Keratinocyte (primary cell): ENCODE data around the gene DAPK3. TPM values are rescaled to one million over a fixed set of nuclear protein-coding genes. Genes with fewer than 3 reads are reported as not detected.

Source experiments
- DNase-seq: peaks from one replicate; pipeline ENCODE4 v3.0.0-alpha.2; 2011; ENCODE audit warnings: low read depth, missing footprints, low spot score
- FAIRE-seq: peaks from 2 replicates; lab custom pipeline; 2011; peaks lifted over from hg19 to GRCh38; lab: Jason Lieb, UNC
- H2AFZ ChIP-seq: 2 replicates; pipeline ENCODE4 v1.6.0; 2012; ENCODE audit warnings: low read length, control low read depth, inconsistent platforms; ENCODE audit not compliant: control insufficient read depth
- H3K27ac ChIP-seq: 2 replicates; pipeline ENCODE4 v1.5.1; 2011; ENCODE audit warnings: low read length; ENCODE audit not compliant: control insufficient read depth, insufficient read depth
- H3K27me3 ChIP-seq: 3 replicates; pipeline ENCODE4 v1.6.0; 2011; ENCODE audit warnings: low read length; ENCODE audit not compliant: control insufficient read depth, insufficient read depth; ENCODE audit errors: extremely low read depth
- H3K36me3 ChIP-seq, 2 experiments: 2 replicates in 1 of 2; 3 replicates in 1 of 2; pipeline ENCODE4 v1.5.1; 2011; ENCODE audit warnings: low read length in 2 of 2, mild to moderate bottlenecking in 1 of 2; ENCODE audit not compliant: control insufficient read depth in 2 of 2, insufficient read depth in 2 of 2; ENCODE audit errors: extremely low read depth in 1 of 2
- H3K4me1 ChIP-seq: 3 replicates; pipeline ENCODE4 v1.5.1; 2011; ENCODE audit warnings: low read length; ENCODE audit not compliant: control insufficient read depth, insufficient read depth; ENCODE audit errors: extremely low read depth
- H3K4me2 ChIP-seq: 3 replicates; pipeline ENCODE4 v1.6.0; 2011; ENCODE audit warnings: low read depth, low read length; ENCODE audit not compliant: control insufficient read depth, insufficient read depth; ENCODE audit errors: extremely low read depth
- H3K4me3 ChIP-seq, 3 experiments: fragments of 200-600 bp in 1 of 3; sonication (generic) in 1 of 3; 2 replicates in 2 of 3; 3 replicates in 1 of 3; pipeline ENCODE4 v1.5.1; 2011 to 2016; ENCODE audit warnings: low read length in 3 of 3, mild to moderate bottlenecking in 3 of 3, control low read depth in 2 of 3, inconsistent platforms in 1 of 3, low read depth in 1 of 3, mixed read lengths in 1 of 3, mixed run types in 1 of 3, moderate library complexity in 1 of 3; ENCODE audit not compliant: control insufficient read depth in 2 of 3, insufficient read depth in 2 of 3; ENCODE audit errors: extremely low read depth in 1 of 3
- H3K79me2 ChIP-seq: 2 replicates; pipeline ENCODE4 v1.6.0; 2012; ENCODE audit warnings: low read length; ENCODE audit not compliant: control insufficient read depth, insufficient read depth
- H3K9ac ChIP-seq: 3 replicates; pipeline ENCODE4 v1.6.0; 2011; ENCODE audit warnings: low read length; ENCODE audit not compliant: control insufficient read depth, insufficient read depth; ENCODE audit errors: extremely low read depth
- H3K9me1 ChIP-seq: 3 replicates; pipeline ENCODE4 v1.6.0; 2011; ENCODE audit warnings: low read length; ENCODE audit not compliant: control insufficient read depth, insufficient read depth; ENCODE audit errors: extremely low read depth
- H3K9me3 ChIP-seq: 2 replicates; pipeline ENCODE4 v1.5.1; 2012; ENCODE audit warnings: low read depth, low read length; ENCODE audit not compliant: control insufficient read depth
- H4K20me1 ChIP-seq: 3 replicates; pipeline ENCODE4 v1.6.0; 2011; ENCODE audit warnings: low read length; ENCODE audit not compliant: control insufficient read depth, insufficient read depth; ENCODE audit errors: extremely low read depth
- EZH2 ChIP-seq: IDR thresholded peaks from one replicate; pipeline ENCODE4 v1.6.1; 2012; ENCODE audit warnings: inconsistent platforms, mild to moderate bottlenecking, low read length, moderate library complexity
- dilution Hi-C: fragments of 300-500 bp; cut with MboI; formaldehyde crosslinking; loops from one replicate; pipeline ENCODE4 v1.7.0; 2020; ENCODE audit warnings: low sequenced_read_pairs; ENCODE audit not compliant: extremely low pct_ligation_motif_present
- polyA minus RNA-seq, 3 experiments: library from RNA; depleted of rRNA, polyadenylated mRNA; stranded (reverse); fragments of >200 nt; gene quantifications; 1 replicate in 1 of 3; 2 replicates in 1 of 3; 3 replicates in 1 of 3; pipeline ENCODE4 v1.2.3, GENCODE V29; 2011
- polyA plus RNA-seq, 5 experiments: library from polyadenylated mRNA; depleted of rRNA in 3 of 5; stranded (reverse) in 3 of 5; stranded (forward) in 1 of 5; unstranded in 1 of 5; fragments of >200 nt; gene quantifications; 1 replicate in 1 of 5; 2 replicates in 3 of 5; 3 replicates in 1 of 5; pipeline versions ENCODE4 v1.2.1 to v1.2.3, GENCODE V29; 2011 to 2012; ENCODE audit warnings: missing spikeins in 2 of 5, low read depth in 1 of 5, low replicate concordance in 1 of 5
- TF ChIP-seq, protein P1 (sequence below), 3 experiments: IDR thresholded peaks in 1 of 3; conservative IDR thresholded peaks in 1 of 3; optimal IDR thresholded peaks in 1 of 3; 2 replicates in 2 of 3; 3 replicates in 1 of 3; pipeline versions ENCODE3 to v1.5.1; 2011; ENCODE audit warnings: low read length in 3 of 3, mild to moderate bottlenecking in 3 of 3, moderate library complexity in 2 of 3, control low read depth in 1 of 3, inconsistent platforms in 1 of 3; ENCODE audit not compliant: insufficient read depth in 2 of 3; ENCODE audit errors: extremely low read depth in 1 of 3

DAPK3 gene
- polyA plus RNA-seq (57.3 to 94.7 TPM (median 60.8 TPM) in 3 replicates), polyA minus RNA-seq (48.0 to 162 TPM (median 77.5 TPM) in 3 replicates)
- 89.3 TPM for polyA plus RNA-seq (2011; ENCODE audit: low read depth)
- polyA plus RNA-seq (2011; cell fraction: cytosol; rRNA removed), result 60.2 and 106 TPM in 2 replicates
- polyA plus RNA-seq (2011; cell fraction: nucleus; rRNA removed), result 129 and 173 TPM in 2 replicates
- 70.8 and 89.7 TPM in 2 replicates for polyA plus RNA-seq (2012; ENCODE audit: low replicate concordance)
- polyA minus RNA-seq (2011; cell fraction: cytosol; rRNA and poly(A)+ RNA removed), result 104 TPM
- 78.9 and 95.9 TPM in 2 replicates for polyA minus RNA-seq (2011; cell fraction: nucleus; rRNA and poly(A)+ RNA removed)

DNA sequence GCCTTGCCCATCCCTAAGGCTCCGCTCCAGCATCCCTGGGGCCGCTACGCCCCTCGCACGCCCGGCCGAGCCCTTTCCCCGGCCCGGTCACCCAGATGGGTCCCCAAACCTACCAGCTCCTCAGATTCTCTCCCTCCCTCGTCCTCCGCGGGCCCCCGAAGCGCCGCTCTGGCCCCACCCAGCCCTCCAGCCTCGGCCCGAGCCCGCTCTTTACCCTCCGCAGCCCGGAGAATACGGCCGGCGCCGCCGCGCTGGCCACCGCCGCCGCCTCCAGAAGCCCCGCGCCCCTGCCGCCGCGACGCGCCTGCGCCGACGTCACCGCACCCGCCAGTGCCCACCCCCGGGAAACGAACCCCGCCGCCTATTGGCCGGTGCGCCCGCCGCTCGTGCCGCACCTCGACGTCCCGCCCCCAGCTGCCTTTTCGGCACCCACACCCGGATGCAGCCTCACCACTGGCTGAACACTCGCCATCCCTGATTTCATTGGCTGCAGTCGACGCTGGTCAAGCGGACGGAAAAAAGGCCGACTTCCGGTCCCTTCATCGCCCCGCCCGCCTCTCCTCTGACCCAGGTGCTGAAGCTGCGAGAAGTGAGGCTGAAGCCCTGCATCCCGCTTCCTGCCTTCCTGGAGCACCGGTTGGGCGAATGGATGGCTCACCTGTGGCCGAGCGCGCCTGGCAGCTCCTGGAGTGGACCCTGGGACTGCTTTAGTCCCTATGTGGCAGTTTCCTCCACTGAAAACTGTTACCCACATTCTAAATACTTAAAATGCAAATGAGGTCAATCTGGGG, at the start of gene DAPK3:
TSS of gene DAPK3 (minus strand) at position 292 of the 791 bp plus-strand sequence. CDS start 1,364 bp downstream, outside the sequence.
- DNase-seq (peak; percentile 83), FAIRE-seq (peak; percentile 36)
- H3K4me2 ChIP-seq, result peak within 1 kb of the TSS; percentile 95
- TF ChIP-seq, protein P1, sequence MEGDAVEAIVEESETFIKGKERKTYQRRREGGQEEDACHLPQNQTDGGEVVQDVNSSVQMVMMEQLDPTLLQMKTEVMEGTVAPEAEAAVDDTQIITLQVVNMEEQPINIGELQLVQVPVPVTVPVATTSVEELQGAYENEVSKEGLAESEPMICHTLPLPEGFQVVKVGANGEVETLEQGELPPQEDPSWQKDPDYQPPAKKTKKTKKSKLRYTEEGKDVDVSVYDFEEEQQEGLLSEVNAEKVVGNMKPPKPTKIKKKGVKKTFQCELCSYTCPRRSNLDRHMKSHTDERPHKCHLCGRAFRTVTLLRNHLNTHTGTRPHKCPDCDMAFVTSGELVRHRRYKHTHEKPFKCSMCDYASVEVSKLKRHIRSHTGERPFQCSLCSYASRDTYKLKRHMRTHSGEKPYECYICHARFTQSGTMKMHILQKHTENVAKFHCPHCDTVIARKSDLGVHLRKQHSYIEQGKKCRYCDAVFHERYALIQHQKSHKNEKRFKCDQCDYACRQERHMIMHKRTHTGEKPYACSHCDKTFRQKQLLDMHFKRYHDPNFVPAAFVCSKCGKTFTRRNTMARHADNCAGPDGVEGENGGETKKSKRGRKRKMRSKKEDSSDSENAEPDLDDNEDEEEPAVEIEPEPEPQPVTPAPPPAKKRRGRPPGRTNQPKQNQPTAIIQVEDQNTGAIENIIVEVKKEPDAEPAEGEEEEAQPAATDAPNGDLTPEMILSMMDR (optimal IDR thresholded peaks at IDR 0.05 in 1 of 3, IDR thresholded peaks at IDR 0.05 in 1 of 3, conservative IDR thresholded peaks at IDR 0.05 in 1 of 3; ENCODE audit: extremely low read depth in 1 of 3, insufficient read depth in 2 of 3, low read length in 3 of 3), result no peak
- no peak for TF ChIP-seq EZH2
- peaks cover 26 to 27% of the 10 kb centered on the region in 2 experiments for H3K36me3 ChIP-seq
- no peaks in the 10 kb centered on the region for H3K27me3 ChIP-seq
- peak within 1 kb of the TSS; percentile 79 to 94 (median 93) for H3K4me3 ChIP-seq
- dilution Hi-C loops, result no loop called here
- H4K20me1 ChIP-seq, result peaks cover 37% of the 10 kb centered on the region
- no peak within 1 kb of the TSS for H2AFZ ChIP-seq
- peaks cover 43% of the 10 kb centered on the region for H3K79me2 ChIP-seq
- H3K9ac ChIP-seq, result peak within 1 kb of the TSS; percentile 85
- peak within 1 kb of the TSS; percentile 94 for H3K27ac ChIP-seq
- H3K9me1 ChIP-seq, result no peaks in the 10 kb centered on the region
- H3K9me3 ChIP-seq, result no peaks in the 10 kb centered on the region
- H3K4me1 ChIP-seq, result peaks cover 22% of the 10 kb centered on the region

DNA sequence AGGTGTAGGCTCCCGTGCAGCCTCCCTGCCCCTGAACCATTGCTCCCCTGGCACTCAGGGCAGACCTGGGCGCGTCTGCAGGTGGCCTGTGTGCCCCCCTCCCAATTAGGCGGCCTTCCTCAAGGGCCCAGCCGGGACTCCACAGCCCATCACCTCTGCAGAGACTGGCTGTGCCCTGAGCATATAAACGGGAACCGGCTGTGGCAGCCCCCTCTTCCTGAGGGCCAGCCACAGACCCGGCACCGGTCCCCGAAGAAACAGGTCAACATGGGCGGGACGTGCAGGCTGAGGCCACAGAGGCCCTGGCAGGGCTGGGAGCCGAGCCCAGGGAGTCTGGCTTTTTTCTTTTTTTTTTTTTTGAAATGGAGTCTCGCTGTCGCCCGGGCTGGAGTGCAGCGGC, 48.7 kb upstream of the DAPK3 start:
- dilution Hi-C loops, result no loop called here
- peaks cover 22% of the 10 kb centered on the region for H3K79me2 ChIP-seq
- peaks cover 3% of the 10 kb centered on the region for H4K20me1 ChIP-seq
- no peak overlapping the region for H2AFZ ChIP-seq
- DNase-seq (no peak), FAIRE-seq (no peak)
- H3K27ac ChIP-seq, result no peak overlapping the region
- H3K4me2 ChIP-seq, result no peak overlapping the region
- TF ChIP-seq, protein P1 (optimal IDR thresholded peaks at IDR 0.05 in 1 of 3, IDR thresholded peaks at IDR 0.05 in 1 of 3, conservative IDR thresholded peaks at IDR 0.05 in 1 of 3; ENCODE audit: extremely low read depth in 1 of 3, insufficient read depth in 2 of 3, low read length in 3 of 3), result no peak
- TF ChIP-seq EZH2, result no peak
- H3K27me3 ChIP-seq, result no peaks in the 10 kb centered on the region
- H3K9me1 ChIP-seq, result no peaks in the 10 kb centered on the region
- H3K9me3 ChIP-seq, result no peaks in the 10 kb centered on the region
- H3K4me3 ChIP-seq, result no peak overlapping the region
- no peak overlapping the region for H3K9ac ChIP-seq
- peaks cover 8 to 28% of the 10 kb centered on the region in 2 experiments for H3K36me3 ChIP-seq
- H3K4me1 ChIP-seq, result no peaks in the 10 kb centered on the region
